Stimulated activated CD4-positive, alpha-beta T cell treated with anti-CD3 and anti-CD28 coated beads, Interleukin-12 subunit alpha, Interleukin-12 subunit beta, amount 100 ng/mL, for 48 hours (primary cell): ENCODE measurements around the gene RAVER2.
"Not testable (repeated sequence)": the region's sequence is repeated elsewhere in the genome, so short reads cannot be mapped to it uniquely, and the experiment has no call there.

Experiments used
- DNase-seq, 3 donors: peaks; one replicate each; pipeline ENCODE4 v3.0.0-alpha.2; 2020; ENCODE audit warnings: low read depth in 2 of 3, low spot score in 1 of 3

The RAVER2 gene

DNA sequence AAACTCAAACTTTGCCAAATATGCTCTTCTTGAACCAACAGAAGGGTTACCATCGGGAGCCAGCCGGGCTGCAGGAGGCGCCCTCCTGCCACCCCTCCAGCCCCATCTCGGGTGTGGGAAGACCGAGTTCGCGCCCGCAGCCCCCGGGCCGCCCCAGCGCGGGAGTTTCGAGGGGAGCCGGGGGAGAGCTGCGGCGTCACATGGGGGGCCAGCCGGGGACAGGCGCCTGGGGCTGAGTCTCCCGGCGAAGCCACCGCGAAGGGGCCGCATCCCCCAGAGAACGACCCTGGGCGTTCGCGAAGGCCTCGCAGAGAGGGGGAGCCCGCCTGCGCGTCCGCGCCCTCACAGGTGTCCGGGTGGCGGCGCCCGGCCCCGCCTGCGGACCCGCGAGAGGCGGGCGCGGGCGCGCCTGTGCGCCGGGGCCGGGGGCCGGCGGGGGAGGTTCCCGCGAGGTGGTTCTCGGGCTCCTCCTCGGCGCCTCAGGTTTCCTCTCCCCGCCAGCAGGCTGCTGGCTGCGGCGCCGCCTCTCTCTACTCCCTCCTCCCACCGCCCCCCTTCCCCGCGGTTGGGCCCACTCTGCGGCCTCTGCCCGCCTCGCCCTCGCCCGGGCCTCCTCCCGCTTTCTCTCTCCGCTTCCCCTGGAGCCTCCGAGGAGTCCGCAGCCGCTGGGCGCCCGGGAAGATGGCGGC lies at the start of gene RAVER2:
TSS of gene RAVER2 (plus strand) at position 584 of the 689 bp plus-strand sequence. CDS start at position 682, 98 bp downstream.
- peak; percentile 26 to 46 (median 31) for DNase-seq

- no peak for DNase-seq
Observed at GRCh38 chr1:64696879-64697278, 48.0 kb upstream of the RAVER2 start.

GRCh38 chr1:64699327-64699726 lies 45.5 kb upstream of the RAVER2 start:
- no peak for DNase-seq

DNA sequence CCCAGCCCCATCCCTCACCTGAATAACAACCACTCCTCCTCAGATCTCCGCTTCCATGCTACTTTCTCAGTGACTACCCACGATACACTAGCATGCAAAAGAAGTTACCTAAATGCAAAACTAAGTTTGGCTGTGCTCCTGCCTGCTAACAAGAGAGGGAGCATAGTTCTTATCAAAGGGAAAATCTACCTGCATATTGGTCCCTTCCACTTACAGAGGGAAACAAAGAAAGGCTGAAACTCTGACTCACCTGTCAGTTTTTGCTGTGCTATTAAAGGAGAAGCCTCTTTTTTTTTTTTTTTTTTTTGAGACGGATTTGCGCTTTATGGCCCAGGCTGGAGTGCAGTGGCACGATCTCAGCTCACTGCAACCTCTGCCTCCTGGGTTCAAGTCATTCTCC lies 43.8 kb upstream of the RAVER2 start:
- DNase-seq = no peak

- DNase-seq = no peak
Observed at GRCh38 chr1:64701886-64702285, 43.0 kb upstream of the RAVER2 start.

GRCh38 chr1:64702670-64703069 lies 42.2 kb upstream of the RAVER2 start:
- DNase-seq = not testable (repeated sequence)

DNA sequence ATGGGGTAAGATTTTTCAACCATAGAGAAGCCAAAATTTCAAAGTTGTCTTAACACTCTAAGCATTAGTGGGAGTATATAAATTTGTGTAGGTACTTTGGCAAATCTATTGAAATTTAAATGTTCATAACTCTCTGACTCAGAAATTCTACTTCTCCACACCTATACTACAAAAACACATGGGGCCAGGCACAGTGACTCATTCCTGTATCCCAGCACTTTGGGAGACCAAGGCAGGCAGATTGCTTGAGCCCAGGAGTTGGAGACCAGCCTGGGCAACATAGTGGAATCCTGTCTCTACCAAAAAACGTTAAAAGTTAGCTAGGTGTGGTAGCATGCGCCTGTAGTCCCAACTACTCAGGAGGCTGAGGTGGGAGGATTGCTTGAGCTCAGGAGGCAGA lies 41.3 kb upstream of the RAVER2 start:
- DNase-seq = no peak

- no peak for DNase-seq
Observed at GRCh38 chr1:64705591-64705990, 39.3 kb upstream of the RAVER2 start.

- no peak for DNase-seq
Observed at GRCh38 chr1:64711266-64711665, 33.6 kb upstream of the RAVER2 start.

DNA sequence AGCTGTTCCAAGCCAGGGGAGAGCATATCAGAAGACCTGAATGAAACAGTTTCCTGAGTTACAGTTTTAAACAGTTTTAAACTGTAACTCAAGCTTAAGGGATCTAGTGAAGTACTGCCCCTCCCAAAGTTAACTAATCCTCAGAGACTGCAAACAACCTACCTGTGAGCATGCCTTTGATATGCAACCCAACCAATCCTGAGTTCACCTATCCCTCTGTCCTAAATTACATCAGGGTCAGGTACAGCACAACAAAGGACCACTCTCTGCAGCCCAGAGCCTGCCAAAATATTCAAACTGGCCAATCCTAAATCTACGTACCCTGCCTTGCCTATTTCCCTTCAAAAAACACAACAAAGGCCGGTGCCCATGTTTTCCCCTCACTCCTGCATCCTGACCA lies 32.8 kb upstream of the RAVER2 start:
- no peak for DNase-seq

- no peak for DNase-seq
Observed at GRCh38 chr1:64715186-64715585, 29.7 kb upstream of the RAVER2 start.

- no peak for DNase-seq
Observed at GRCh38 chr1:64721135-64721534, 23.7 kb upstream of the RAVER2 start.

- no peak for DNase-seq
Observed at GRCh38 chr1:64721576-64722145, 23.2 kb upstream of the RAVER2 start.

DNA sequence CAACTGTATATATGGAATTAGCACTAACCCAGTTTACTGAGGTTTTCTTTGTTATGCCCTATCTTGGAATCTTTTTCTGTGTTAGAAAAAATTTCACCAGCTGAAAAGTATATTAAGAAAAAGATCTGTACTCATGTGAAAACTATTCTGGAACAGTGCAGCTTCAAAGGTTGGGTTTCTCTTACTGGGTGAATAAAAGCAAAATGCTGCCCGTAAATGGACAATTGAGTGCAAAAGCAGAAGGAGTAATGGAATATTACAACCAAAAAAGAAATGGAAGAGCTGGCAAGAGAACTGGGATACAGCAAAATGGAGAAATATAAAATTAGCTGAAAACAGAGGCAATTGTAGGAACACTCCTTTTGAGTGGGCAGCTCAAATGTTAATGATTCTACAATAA lies 17.0 kb upstream of the RAVER2 start:
- DNase-seq = no peak

GRCh38 chr1:64733581-64734286 lies 11.1 kb upstream of the RAVER2 start:
- DNase-seq = no peak

DNA sequence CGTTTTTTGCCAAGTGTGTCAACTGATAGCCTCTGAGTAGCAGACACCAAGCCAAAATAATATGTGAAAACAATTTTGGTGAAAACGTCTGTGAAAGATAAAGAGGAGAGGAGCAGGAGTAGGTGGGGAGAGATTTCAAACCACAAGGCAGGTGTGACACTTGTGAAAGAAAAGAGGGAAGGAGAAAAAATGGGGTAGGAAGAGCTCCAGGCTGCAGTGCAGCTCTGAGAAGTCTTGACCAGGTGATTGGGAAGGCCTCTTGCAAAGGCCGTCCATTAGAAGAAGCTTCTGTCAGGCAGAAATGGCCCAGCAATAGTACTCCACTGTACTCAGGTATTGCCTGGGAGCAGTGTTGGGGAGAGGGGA lies 10.6 kb upstream of the RAVER2 start:
- DNase-seq = no peak

DNA sequence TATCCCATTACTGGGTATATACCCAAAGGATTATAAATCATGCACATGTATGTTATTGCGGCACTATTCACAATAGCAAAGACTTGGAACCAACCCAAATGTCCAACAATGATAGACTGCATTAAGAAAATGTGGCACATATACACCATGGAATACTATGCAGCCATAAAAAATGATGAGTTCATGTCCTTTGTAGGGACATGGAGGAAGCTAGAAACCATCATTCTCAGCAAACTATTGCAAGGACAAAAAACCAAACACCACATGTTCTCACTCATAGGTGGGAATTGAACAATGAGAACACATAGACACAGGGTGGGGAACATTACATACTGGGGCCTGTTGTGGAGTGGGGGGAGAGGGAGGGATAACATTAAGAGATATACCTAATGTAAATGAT lies 4.2 kb upstream of the RAVER2 start:
- DNase-seq = not testable (repeated sequence)

GRCh38 chr1:64743954-64744491 lies 852 bp upstream of the RAVER2 start:
- no peak for DNase-seq

GRCh38 chr1:64745181-64745985 lies 508 bp downstream of the RAVER2 start:
- DNase-seq = no peak

- DNase-seq = no peak
Observed at GRCh38 chr1:64745986-64746940, 1.4 kb downstream of the RAVER2 start.
